ENCODE data around the gene VAMP1.
A peak's percentile ranks its signal among the peaks of the same experiment; 100 is the strongest.

Gene VAMP1

DNA sequence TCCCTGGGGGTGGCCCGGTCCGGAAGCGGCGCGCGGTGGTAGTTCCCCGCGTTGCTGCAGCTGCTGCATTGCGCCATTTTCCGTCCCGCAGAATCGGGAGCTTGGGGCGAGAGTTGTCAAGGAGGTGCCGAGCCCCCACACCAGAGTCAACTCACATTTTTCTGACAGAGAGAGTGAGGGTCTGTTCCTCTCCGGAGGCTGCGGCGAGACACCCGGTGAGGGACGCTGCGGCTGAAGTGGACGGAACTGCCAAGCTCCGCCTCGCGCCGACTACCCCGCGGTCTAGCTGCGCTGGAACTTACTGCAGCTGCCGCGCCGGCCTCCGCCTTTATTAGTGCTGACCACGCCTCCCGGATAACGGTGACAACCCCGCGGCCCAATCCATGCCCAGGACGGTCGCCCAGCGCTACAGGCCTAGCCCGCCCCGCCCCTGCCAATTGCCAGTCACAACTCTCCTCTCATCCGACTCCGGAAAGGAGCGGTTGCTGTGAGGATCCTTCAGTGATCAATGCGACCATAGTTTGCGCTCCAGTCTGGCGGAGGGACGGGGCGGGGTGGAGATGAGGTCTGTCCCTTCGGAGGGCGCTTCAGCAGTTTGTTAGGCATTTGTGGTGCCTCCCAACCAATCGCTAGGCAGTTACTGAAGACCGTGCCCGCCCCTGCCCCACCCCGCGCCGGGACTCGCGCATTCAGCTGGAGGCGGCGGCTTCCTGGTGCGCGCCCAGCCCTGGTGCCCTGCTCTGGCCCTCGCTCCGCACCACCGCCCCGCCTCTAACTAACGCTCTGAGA, at the start of gene VAMP1 (continued):
- TF ChIP-seq KLF9 (tag by site-specific recombination; IDR thresholded peaks at IDR 0.05; ENCODE audit: low read depth) (peak; percentile 90), ZNF48 (tag by site-specific recombination; IDR thresholded peaks at IDR 0.05) (no peak), ZNF19 (tag by site-specific recombination; IDR thresholded peaks at IDR 0.05; ENCODE audit: low read depth) (no peak), ZNF558 (tag by site-specific recombination; IDR thresholded peaks at IDR 0.05) (no peak), HOXC10 (CRISPR knock-in tag; IDR thresholded peaks at IDR 0.05) (no peak), ZNF624 (tag by site-specific recombination; IDR thresholded peaks at IDR 0.05) (no peak), ZNF121 (tag by site-specific recombination; IDR thresholded peaks at IDR 0.05) (peak; percentile 59; the same call in 1 of the 2 replicates), ZNF138 (tag by site-specific recombination; IDR thresholded peaks at IDR 0.05; ENCODE audit: borderline replicate concordance) (no peak), EGR2 (tag by site-specific recombination; IDR thresholded peaks at IDR 0.05; ENCODE audit: low read depth) (no peak; the same call in 1 of the 2 replicates), ZNF791 (tag by site-specific recombination; IDR thresholded peaks at IDR 0.05) (no peak), FEZF1 (tag by site-specific recombination; IDR thresholded peaks at IDR 0.05) (peak; percentile 40; the same call in 1 of the 2 replicates), ZBTB49 (tag by site-specific recombination; IDR thresholded peaks at IDR 0.05; ENCODE audit: low read depth) (no peak), ZNF10 (tag by site-specific recombination; IDR thresholded peaks at IDR 0.05) (peak; percentile 76; the same call in 1 of the 2 replicates), ZNF133 (tag by site-specific recombination; IDR thresholded peaks at IDR 0.05) (no peak), ZNF473 (tag by site-specific recombination; IDR thresholded peaks at IDR 0.05) (no peak), ZNF530 (tag by site-specific recombination; IDR thresholded peaks at IDR 0.05; ENCODE audit: low read depth) (no peak), ZNF148 (tag by site-specific recombination; IDR thresholded peaks at IDR 0.05; ENCODE audit: borderline replicate concordance) (no peak), PRDM4 (tag by site-specific recombination; IDR thresholded peaks at IDR 0.05) (peak; percentile 50), ZNF645 (tag by site-specific recombination; IDR thresholded peaks at IDR 0.05) (0 out of 2 replicates have a peak, but pooled peaks have one; percentile 42), SP7 (tag by site-specific recombination; IDR thresholded peaks at IDR 0.05) (peak; percentile 80), ZNF513 (tag by site-specific recombination; IDR thresholded peaks at IDR 0.05) (peak; percentile 18; the same call in 1 of the 2 replicates), ZNF768 (tag by site-specific recombination; IDR thresholded peaks at IDR 0.05) (no peak), ZNF335 (tag by site-specific recombination; conservative IDR thresholded peaks at IDR 0.05) (peak; percentile 71), ZNF660 (tag by site-specific recombination; IDR thresholded peaks at IDR 0.05) (peak; percentile 84)
- TF ChIP-seq, protein P1, sequence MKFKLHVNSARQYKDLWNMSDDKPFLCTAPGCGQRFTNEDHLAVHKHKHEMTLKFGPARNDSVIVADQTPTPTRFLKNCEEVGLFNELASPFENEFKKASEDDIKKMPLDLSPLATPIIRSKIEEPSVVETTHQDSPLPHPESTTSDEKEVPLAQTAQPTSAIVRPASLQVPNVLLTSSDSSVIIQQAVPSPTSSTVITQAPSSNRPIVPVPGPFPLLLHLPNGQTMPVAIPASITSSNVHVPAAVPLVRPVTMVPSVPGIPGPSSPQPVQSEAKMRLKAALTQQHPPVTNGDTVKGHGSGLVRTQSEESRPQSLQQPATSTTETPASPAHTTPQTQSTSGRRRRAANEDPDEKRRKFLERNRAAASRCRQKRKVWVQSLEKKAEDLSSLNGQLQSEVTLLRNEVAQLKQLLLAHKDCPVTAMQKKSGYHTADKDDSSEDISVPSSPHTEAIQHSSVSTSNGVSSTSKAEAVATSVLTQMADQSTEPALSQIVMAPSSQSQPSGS (tag by site-specific recombination; IDR thresholded peaks at IDR 0.05; ENCODE audit: low read depth): no peak
- TF ChIP-seq, protein P2, sequence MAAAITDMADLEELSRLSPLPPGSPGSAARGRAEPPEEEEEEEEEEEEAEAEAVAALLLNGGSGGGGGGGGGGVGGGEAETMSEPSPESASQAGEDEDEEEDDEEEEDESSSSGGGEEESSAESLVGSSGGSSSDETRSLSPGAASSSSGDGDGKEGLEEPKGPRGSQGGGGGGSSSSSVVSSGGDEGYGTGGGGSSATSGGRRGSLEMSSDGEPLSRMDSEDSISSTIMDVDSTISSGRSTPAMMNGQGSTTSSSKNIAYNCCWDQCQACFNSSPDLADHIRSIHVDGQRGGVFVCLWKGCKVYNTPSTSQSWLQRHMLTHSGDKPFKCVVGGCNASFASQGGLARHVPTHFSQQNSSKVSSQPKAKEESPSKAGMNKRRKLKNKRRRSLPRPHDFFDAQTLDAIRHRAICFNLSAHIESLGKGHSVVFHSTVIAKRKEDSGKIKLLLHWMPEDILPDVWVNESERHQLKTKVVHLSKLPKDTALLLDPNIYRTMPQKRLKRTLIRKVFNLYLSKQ (tag by site-specific recombination; IDR thresholded peaks at IDR 0.05; ENCODE audit: borderline replicate concordance): no peak
